Naive thymus-derived CD4-positive, alpha-beta T cell (primary cell): ENCODE data around the gene TBC1D19. TPM values are rescaled to one million over a fixed set of nuclear protein-coding genes. Genes with fewer than 3 reads are reported as not detected.

Experiments used
- ATAC-seq: fragments of 150-1000 bp; cut with Tn5 transposase; 2 replicates; pipeline ENCODE4 v1.10.0; 2021; ENCODE audit warnings: mild to moderate bottlenecking, moderate library complexity
- CTCF ChIA-PET: fragments of 350-600 bp; sonication (Branson Sonifier 250); formaldehyde crosslinking; loops from one replicate; lab custom pipeline; 2021; ENCODE audit warnings: antibody characterized with exemption; lab: Charles Lee
- POLR2A ChIA-PET: fragments of 350-600 bp; sonication (Branson Sonifier 250); formaldehyde crosslinking; loops from one replicate; lab custom pipeline; 2021; ENCODE audit warnings: antibody characterized with exemption, inconsistent platforms; lab: Charles Lee
- DNase-seq, 9 donors: peaks; one replicate each; pipeline versions ENCODE4 v3.0.0 to v3.0.0-alpha.2; 2020 to 2022; ENCODE audit warnings: mixed read lengths in 1 of 9
- H3K27ac ChIP-seq: one replicate; pipeline ENCODE4 v1.7.0; 2013; ENCODE audit warnings: mild to moderate bottlenecking, low read depth, low read length, moderate library complexity
- H3K27me3 ChIP-seq, 2 donors: one replicate each; pipeline ENCODE4 v1.7.0; 2013; ENCODE audit warnings: low read length in 2 of 2, mild to moderate bottlenecking in 2 of 2, moderate library complexity in 2 of 2; ENCODE audit not compliant: control insufficient read depth in 2 of 2, insufficient read depth in 2 of 2
- H3K36me3 ChIP-seq, 3 experiments: 1 replicate in 2 of 3; 2 replicates in 1 of 3; pipeline ENCODE4 v1.7.0; 2013; ENCODE audit warnings: low read length in 3 of 3, mild to moderate bottlenecking in 3 of 3, moderate library complexity in 1 of 3; ENCODE audit not compliant: insufficient read depth in 3 of 3, control insufficient read depth in 2 of 3
- H3K4me1 ChIP-seq, 2 donors: one replicate each; pipeline ENCODE4 v1.7.0; 2013; ENCODE audit warnings: low read length in 2 of 2, mild to moderate bottlenecking in 2 of 2, moderate library complexity in 1 of 2; ENCODE audit not compliant: control insufficient read depth in 2 of 2, insufficient read depth in 2 of 2
- H3K4me3 ChIP-seq: 2 replicates; pipeline ENCODE4 v1.7.0; 2013; ENCODE audit warnings: mild to moderate bottlenecking, low read length
- H3K9me3 ChIP-seq, 3 experiments: 1 replicate in 2 of 3; 2 replicates in 1 of 3; pipeline ENCODE4 v1.7.0; 2013; ENCODE audit warnings: low read length in 3 of 3; ENCODE audit not compliant: control insufficient read depth in 2 of 3
- H3K27ac Mint-ChIP-seq, 9 donors: one replicate each; pipeline ENCODE4 v1.8.0; 2020 to 2022; ENCODE audit warnings: mixed read lengths in 9 of 9, mild to moderate bottlenecking in 8 of 9, moderate library complexity in 5 of 9, inconsistent platforms in 2 of 9
- H3K27me3 Mint-ChIP-seq, 5 donors: one replicate each; pipeline ENCODE4 v1.8.0; 2021 to 2022; ENCODE audit warnings: mixed read lengths in 5 of 5, mild to moderate bottlenecking in 1 of 5
- H3K36me3 Mint-ChIP-seq, 5 donors: one replicate each; pipeline ENCODE4 v1.8.0; 2020 to 2022; ENCODE audit warnings: mixed read lengths in 5 of 5, mild to moderate bottlenecking in 3 of 5, inconsistent platforms in 1 of 5
- H3K4me1 Mint-ChIP-seq, 7 donors: one replicate each; pipeline ENCODE4 v1.8.0; 2020 to 2022; ENCODE audit warnings: mixed read lengths in 7 of 7, mild to moderate bottlenecking in 3 of 7, inconsistent platforms in 1 of 7
- H3K4me3 Mint-ChIP-seq, 10 donors: one replicate each; pipeline ENCODE4 v1.8.0; 2020 to 2022; ENCODE audit warnings: mild to moderate bottlenecking in 10 of 10, mixed read lengths in 10 of 10, moderate library complexity in 6 of 10, inconsistent platforms in 2 of 10
- H3K9me3 Mint-ChIP-seq, 11 donors: one replicate each; pipeline ENCODE4 v1.8.0; 2020 to 2022; ENCODE audit warnings: mixed read lengths in 11 of 11, mild to moderate bottlenecking in 4 of 11, inconsistent platforms in 1 of 11, moderate library complexity in 1 of 11
- intact Hi-C, 2 donors: fragments of 100-400 bp; cut with micrococcal nuclease; formaldehyde crosslinking; loops; one replicate each; pipeline ENCODE4 v1.15.1; 2023
- polyA plus RNA-seq, 2 donors: library from polyadenylated mRNA; unstranded; fragments of 300-500 nt; fragmentation: Illumina TruSeq; gene quantifications; one replicate each; pipeline ENCODE4 v1.2.3, GENCODE V29; 2021
- total RNA-seq, 6 experiments: library from RNA in 5 of 6; stranded (reverse) in 5 of 6; gene quantifications; 1 replicate in 5 of 6; 2 replicates in 1 of 6; pipeline ENCODE4 v1.2.3 and lab custom pipeline; 2021 to 2026

The TBC1D19 gene
- total and polyA plus RNA-seq, 7 experiments from 2014 or later: 3.4 to 8.7 (median 5.1) TPM

DNA sequence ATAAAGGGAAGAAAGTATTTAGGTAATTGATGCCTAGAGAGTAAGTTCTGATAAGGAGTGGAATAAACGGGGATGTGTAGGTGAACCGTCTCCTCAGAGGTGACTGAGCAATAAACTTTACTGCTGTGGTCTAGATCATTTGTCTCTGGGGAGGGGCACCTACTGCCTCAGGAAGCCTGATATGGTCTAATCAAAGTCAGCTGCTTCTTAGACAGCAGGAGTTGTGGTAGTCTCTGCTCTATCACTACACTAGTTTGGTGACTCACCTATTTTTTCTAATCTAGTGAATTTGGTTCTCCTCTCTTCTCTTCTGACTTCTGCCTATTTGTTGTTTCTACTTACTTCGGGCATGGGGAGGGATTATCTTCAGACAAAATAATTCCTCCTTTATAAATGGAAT is 181.6 kb downstream of the TBC1D19 start:
- POLR2A ChIA-PET: no interaction called here
- Mint-ChIP-seq H3K27ac (no peak overlapping the region), H3K27me3 (peaks cover 0 to 2% (median 0%) of the 10 kb centered on the region in 5 donors), H3K36me3 (peaks cover 3 to 27% (median 16%) of the 10 kb centered on the region in 5 donors), H3K4me1 (peaks cover 0 to 6% (median 0%) of the 10 kb centered on the region in 7 donors), H3K9me3 (no peaks in the 10 kb centered on the region), H3K4me3 (no peak overlapping the region)
- H3K27me3 ChIP-seq: no peaks in the 10 kb centered on the region
- no peak overlapping the region for H3K27ac ChIP-seq
- no peaks in the 10 kb centered on the region for H3K9me3 ChIP-seq
- CTCF ChIA-PET: no interaction called here
- DNase-seq: no peak
- H3K36me3 ChIP-seq: no peaks in the 10 kb centered on the region
- intact Hi-C loops: no loop called here
- ATAC-seq: peak; percentile 53
- H3K4me3 ChIP-seq: no peak overlapping the region
- H3K4me1 ChIP-seq: no peaks in the 10 kb centered on the region

- no peak overlapping the region for H3K27ac Mint-ChIP-seq
- Histone ChIP-seq H3K4me3 (no peak overlapping the region), H3K27me3 (no peaks in the 10 kb centered on the region), H3K36me3 (no peaks in the 10 kb centered on the region), H3K9me3 (no peaks in the 10 kb centered on the region), H3K4me1 (no peaks in the 10 kb centered on the region), H3K27ac (no peak overlapping the region)
- DNase-seq (no peak), ATAC-seq (peak; percentile 75)
- peaks cover 3 to 33% (median 23%) of the 10 kb centered on the region in 5 donors for H3K36me3 Mint-ChIP-seq
- no peaks in the 10 kb centered on the region for H3K9me3 Mint-ChIP-seq
- POLR2A ChIA-PET: no interaction called here
- intact Hi-C loops: no loop called here
- CTCF ChIA-PET: no interaction called here
- H3K27me3 Mint-ChIP-seq: peaks cover 0 to 2% (median 0%) of the 10 kb centered on the region in 5 donors
- peaks cover 0 to 6% (median 0%) of the 10 kb centered on the region in 7 donors for H3K4me1 Mint-ChIP-seq
- no peak overlapping the region for H3K4me3 Mint-ChIP-seq
Measured at GRCh38 chr4:26766141-26766540, 182.3 kb downstream of the TBC1D19 start.

DNA sequence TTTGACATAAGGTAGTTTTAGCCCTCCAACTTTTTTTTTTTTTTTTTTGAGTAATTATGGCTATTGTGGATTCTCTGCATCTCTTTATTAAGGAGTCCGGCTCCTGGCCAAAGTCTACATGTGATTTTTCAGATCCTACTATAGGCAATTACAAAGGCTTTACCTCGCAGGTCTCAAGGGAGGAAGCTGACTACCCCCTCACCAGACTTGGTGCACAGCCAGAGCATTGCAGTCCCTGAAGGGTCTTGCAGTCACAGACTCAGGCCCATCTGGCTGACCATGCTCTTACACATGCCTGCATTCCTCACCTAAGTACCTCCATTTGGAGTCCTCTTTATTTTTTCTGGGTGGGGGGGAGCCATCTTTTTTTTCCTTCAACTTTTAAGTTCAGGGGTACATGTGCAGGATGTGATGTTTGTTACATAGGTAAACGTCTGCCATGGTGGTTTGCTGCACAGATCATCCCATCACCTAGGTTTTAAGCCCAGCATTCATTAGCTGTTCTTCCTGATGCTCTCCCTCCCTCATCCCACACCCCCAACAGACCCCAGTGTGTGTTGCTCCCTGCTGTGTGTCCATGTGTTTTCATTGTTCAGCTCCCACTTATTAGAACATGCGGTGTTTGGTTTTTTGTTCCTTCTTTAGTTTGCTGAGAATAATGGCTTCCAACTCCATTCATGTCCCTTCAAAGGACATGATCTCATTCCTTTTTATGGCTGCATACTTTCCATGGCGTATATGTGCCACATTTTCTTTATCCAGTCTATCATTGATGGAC is 188.4 kb downstream of the TBC1D19 start:
- H3K36me3 ChIP-seq: no peaks in the 10 kb centered on the region
- peaks cover 0 to 2% (median 0%) of the 10 kb centered on the region in 5 donors for H3K27me3 Mint-ChIP-seq
- no peak for DNase-seq
- H3K27ac Mint-ChIP-seq: no peak overlapping the region
- H3K9me3 Mint-ChIP-seq: peaks cover 0 to 7% (median 1%) of the 10 kb centered on the region in 11 donors
- H3K27ac ChIP-seq: no peak overlapping the region
- no peaks in the 10 kb centered on the region for H3K4me1 Mint-ChIP-seq
- ChIA-PET CTCF (no interaction called here), POLR2A (no interaction called here)
- no peaks in the 10 kb centered on the region for H3K9me3 ChIP-seq
- ATAC-seq: no peak
- intact Hi-C loops: no loop called here
- peaks cover 8 to 54% (median 44%) of the 10 kb centered on the region in 5 donors for H3K36me3 Mint-ChIP-seq
- no peak overlapping the region for H3K4me3 ChIP-seq
- H3K27me3 ChIP-seq: no peaks in the 10 kb centered on the region
- H3K4me3 Mint-ChIP-seq: no peak overlapping the region
- H3K4me1 ChIP-seq: no peaks in the 10 kb centered on the region

GRCh38 chr4:26779224-26779623 is 195.3 kb downstream of the TBC1D19 start:
- CTCF ChIA-PET: interaction anchor here (0.8 kb wide), 1 partner anchor 8 kb away, joined by 3 read pairs; no protein-coding TSS in a partner anchor
- H3K27me3 ChIP-seq: no peaks in the 10 kb centered on the region
- H3K4me3 ChIP-seq: no peak overlapping the region
- H3K9me3 Mint-ChIP-seq: peaks cover 0 to 3% (median 0%) of the 10 kb centered on the region in 11 donors
- intact Hi-C loops: no loop called here
- H3K27ac Mint-ChIP-seq: no peak overlapping the region
- H3K36me3 ChIP-seq: no peaks in the 10 kb centered on the region
- H3K36me3 Mint-ChIP-seq: peaks cover 1 to 35% (median 8%) of the 10 kb centered on the region in 5 donors
- H3K4me1 ChIP-seq: no peaks in the 10 kb centered on the region
- no peak overlapping the region for H3K27ac ChIP-seq
- POLR2A ChIA-PET: no interaction called here
- ATAC-seq (no peak), DNase-seq (no peak)
- H3K9me3 ChIP-seq: no peaks in the 10 kb centered on the region
- H3K27me3 Mint-ChIP-seq: no peaks in the 10 kb centered on the region
- H3K4me1 Mint-ChIP-seq: peaks cover 0 to 6% (median 0%) of the 10 kb centered on the region in 7 donors
- no peak overlapping the region for H3K4me3 Mint-ChIP-seq

- intact Hi-C loops: no loop called here
- POLR2A ChIA-PET: no interaction called here
- no peaks in the 10 kb centered on the region for H3K27me3 Mint-ChIP-seq
- ATAC-seq: no peak
- no peaks in the 10 kb centered on the region for H3K27me3 ChIP-seq
- peaks cover 0 to 32% (median 6%) of the 10 kb centered on the region in 5 donors for H3K36me3 Mint-ChIP-seq
- DNase-seq: no peak
- no peak overlapping the region for H3K27ac ChIP-seq
- no peak overlapping the region for H3K27ac Mint-ChIP-seq
- no peaks in the 10 kb centered on the region for H3K4me1 ChIP-seq
- CTCF ChIA-PET: interaction anchor here (0.8 kb wide), 1 partner anchor 8 kb away, joined by 3 read pairs; no protein-coding TSS in a partner anchor
- no peaks in the 10 kb centered on the region for H3K9me3 ChIP-seq
- no peaks in the 10 kb centered on the region for H3K9me3 Mint-ChIP-seq
- no peaks in the 10 kb centered on the region for H3K36me3 ChIP-seq
- H3K4me3 ChIP-seq: no peak overlapping the region
- no peak overlapping the region for H3K4me3 Mint-ChIP-seq
- peaks cover 0 to 6% (median 0%) of the 10 kb centered on the region in 7 donors for H3K4me1 Mint-ChIP-seq
Measured at GRCh38 chr4:26779674-26780073, 195.8 kb downstream of the TBC1D19 start.

DNA sequence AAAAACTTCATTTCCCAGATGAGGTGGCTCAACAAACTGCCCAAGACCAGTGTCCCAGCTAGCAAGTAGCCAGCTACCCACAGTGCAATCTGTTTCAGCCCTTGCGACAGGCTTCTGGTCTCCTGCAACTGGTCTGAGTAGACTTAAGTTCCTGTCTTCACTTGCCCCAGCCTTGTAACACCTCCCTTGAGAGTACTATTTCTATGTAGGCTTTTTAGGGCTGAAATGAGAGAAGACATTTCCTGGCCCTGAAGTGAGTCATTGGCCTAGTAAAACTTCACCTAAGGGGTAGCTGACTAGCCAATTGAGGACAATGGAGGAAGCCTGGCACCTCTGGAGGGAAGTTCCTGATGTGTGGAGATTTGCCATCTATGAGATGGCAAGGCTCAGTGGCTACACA is 196.7 kb downstream of the TBC1D19 start:
- DNase-seq: no peak
- Mint-ChIP-seq H3K9me3 (peaks cover 0 to 3% (median 0%) of the 10 kb centered on the region in 11 donors), H3K27me3 (no peaks in the 10 kb centered on the region), H3K36me3 (peaks cover 0 to 26% (median 6%) of the 10 kb centered on the region in 5 donors), H3K4me1 (peaks cover 0 to 6% (median 0%) of the 10 kb centered on the region in 7 donors), H3K4me3 (no peak overlapping the region), H3K27ac (no peak overlapping the region)
- Histone ChIP-seq H3K27ac (no peak overlapping the region), H3K27me3 (no peaks in the 10 kb centered on the region), H3K4me3 (no peak overlapping the region), H3K4me1 (no peaks in the 10 kb centered on the region), H3K9me3 (no peaks in the 10 kb centered on the region), H3K36me3 (no peaks in the 10 kb centered on the region)
- ATAC-seq: no peak
- CTCF ChIA-PET: no interaction called here
- POLR2A ChIA-PET: no interaction called here
- intact Hi-C loops: no loop called here
